IgD-negative memory B cell (primary cell): Measurements from ENCODE around the gene VPS35. TPM values are rescaled to one million over a fixed set of nuclear protein-coding genes. Genes with fewer than 3 reads are reported as not detected.
A peak's percentile ranks its signal among the peaks of the same experiment; 100 is the strongest.

ENCODE experiments used
- H3K27ac Mint-ChIP-seq, 3 donors: one replicate each; pipeline ENCODE4 v1.8.0; 2020 to 2022; ENCODE audit warnings: mild to moderate bottlenecking in 3 of 3, mixed read lengths in 3 of 3, moderate library complexity in 1 of 3
- H3K27me3 Mint-ChIP-seq: one replicate; pipeline ENCODE4 v1.8.0; 2021; ENCODE audit warnings: mixed read lengths
- H3K36me3 Mint-ChIP-seq: one replicate; pipeline ENCODE4 v1.8.0; 2020; ENCODE audit warnings: mild to moderate bottlenecking, mixed read lengths
- H3K4me1 Mint-ChIP-seq, 3 donors: one replicate each; pipeline ENCODE4 v1.8.0; 2020 to 2022; ENCODE audit warnings: mixed read lengths in 3 of 3, mild to moderate bottlenecking in 1 of 3
- H3K4me3 Mint-ChIP-seq, 4 donors: one replicate each; pipeline ENCODE4 v1.8.0; 2020 to 2022; ENCODE audit warnings: mild to moderate bottlenecking in 4 of 4, mixed read lengths in 4 of 4, moderate library complexity in 3 of 4
- H3K9me3 Mint-ChIP-seq, 3 donors: one replicate each; pipeline ENCODE4 v1.8.0; 2020 to 2021; ENCODE audit warnings: mixed read lengths in 3 of 3, mild to moderate bottlenecking in 1 of 3
- polyA plus RNA-seq: library from polyadenylated mRNA; unstranded; fragments of 300-500 nt; fragmentation: Illumina TruSeq; gene quantifications from one replicate; pipeline ENCODE4 v1.2.3, GENCODE V29; 2021

Gene VPS35
- polyA plus RNA-seq, 1 donor from 2014 or later = 81.9 TPM

DNA sequence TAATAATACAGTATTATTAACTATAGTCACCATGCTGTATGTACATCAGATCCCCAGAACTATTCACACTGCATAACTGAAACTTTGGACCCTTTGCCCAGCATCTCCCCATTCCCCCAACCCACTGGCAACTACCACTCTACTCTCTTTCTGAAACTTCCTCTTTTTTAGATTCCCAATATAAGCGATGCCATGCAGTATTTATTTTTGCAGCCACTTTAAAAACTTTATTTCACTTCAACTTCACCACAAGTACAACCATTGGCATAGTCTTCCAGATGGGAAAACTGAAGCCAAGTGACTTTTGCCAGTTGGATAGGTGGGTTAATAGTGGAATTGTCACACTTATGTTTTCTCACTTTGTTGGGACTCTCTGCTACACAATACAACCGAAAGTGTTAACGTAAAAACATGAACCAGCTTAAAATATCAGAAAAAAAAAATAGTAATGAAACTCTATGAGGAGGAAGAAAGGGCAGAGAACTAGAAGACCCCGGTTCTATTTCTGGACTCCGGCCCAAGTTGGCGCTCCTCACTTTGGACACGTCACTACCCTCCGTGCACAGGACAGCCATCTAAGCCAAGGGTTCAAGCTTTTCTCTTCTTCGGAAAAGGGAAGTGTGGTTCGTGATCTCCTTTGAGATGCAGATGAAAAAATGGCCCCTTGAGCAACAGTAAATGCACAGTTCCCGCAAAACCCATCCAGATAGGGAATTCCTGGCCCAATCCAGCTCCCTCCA, 68.5 kb downstream of the VPS35 start:
- Mint-ChIP-seq H3K9me3 (no peaks in the 10 kb centered on the region), H3K27ac (peak overlapping the region; percentile 41 to 90 (median 89)), H3K36me3 (no peaks in the 10 kb centered on the region), H3K4me3 (peak overlapping the region; percentile 91 to 98 (median 94)), H3K27me3 (no peaks in the 10 kb centered on the region), H3K4me1 (peaks cover 30 to 37% (median 31%) of the 10 kb centered on the region in 3 donors)

DNA sequence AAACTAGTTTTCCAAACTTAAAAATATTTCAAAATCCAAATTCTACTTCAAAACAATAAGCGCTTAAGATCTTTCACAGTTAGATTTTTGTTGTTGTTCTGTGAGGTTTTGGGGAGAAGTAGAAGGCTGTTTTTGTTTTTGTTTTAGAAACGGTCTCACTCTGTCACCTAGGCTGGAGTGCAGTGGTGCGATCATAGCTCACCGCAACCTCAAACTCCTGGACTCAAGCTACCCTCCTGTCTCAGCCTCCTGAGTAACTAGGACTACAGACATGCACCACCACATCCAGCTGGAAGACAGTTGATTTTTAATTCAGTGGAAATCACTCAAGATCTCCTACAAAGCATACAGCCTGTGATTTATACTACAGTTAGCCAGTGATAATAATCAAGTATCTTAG, 70.5 kb downstream of the VPS35 start:
- peak overlapping the region; percentile 19 to 76 (median 54) for H3K27ac Mint-ChIP-seq

DNA sequence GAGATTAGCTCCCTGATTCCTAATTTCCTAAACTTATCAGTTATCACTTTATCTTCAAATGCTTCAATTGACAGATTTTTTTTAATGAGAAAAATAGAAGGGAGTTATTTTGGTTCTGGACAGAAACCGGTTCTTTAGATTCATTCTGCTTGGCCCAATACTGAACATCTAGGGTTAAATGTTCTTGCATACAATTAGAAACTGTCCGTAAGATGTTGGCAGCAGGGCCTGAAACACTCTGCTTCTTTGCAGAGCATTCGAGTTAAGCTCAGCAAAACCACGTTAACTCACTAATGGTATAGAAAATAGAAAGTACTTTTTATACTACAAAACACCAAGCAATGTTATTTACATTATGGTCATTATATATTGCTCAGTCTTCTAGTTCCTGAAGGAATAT, 75.0 kb downstream of the VPS35 start:
- Mint-ChIP-seq H3K27me3 (no peaks in the 10 kb centered on the region), H3K4me3 (no peak overlapping the region), H3K4me1 (peaks cover 11 to 17% (median 13%) of the 10 kb centered on the region in 3 donors), H3K36me3 (no peaks in the 10 kb centered on the region), H3K9me3 (no peaks in the 10 kb centered on the region), H3K27ac (no peak overlapping the region)

More for the DNA sequence above, 70.5 kb downstream of the VPS35 start:
- Mint-ChIP-seq H3K4me1 (peaks cover 30 to 37% (median 31%) of the 10 kb centered on the region in 3 donors), H3K9me3 (no peaks in the 10 kb centered on the region), H3K4me3 (peak overlapping the region; percentile 17 to 87 (median 44)), H3K36me3 (no peaks in the 10 kb centered on the region), H3K27me3 (no peaks in the 10 kb centered on the region)

DNA sequence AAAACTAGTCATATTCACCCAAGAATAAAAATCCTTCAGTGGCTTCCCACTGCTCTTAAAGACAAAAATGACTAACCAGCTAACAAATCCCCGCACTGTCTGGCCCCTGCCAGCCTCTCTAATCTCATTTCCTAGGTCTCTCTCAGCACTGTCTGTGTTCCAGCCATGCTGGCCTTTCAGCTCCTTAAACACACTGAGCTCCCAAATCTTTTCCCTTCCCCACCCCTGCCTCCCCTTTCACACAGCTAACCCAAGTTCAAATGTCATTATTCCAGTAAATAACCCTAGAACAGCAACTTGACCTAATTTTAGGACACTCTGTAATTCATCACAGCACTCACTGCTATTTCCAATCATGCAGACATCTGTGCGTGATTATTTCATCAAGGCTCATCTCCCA, 75.6 kb downstream of the VPS35 start:
- peaks cover 5 to 10% (median 8%) of the 10 kb centered on the region in 3 donors for H3K4me1 Mint-ChIP-seq
- H3K9me3 Mint-ChIP-seq = no peaks in the 10 kb centered on the region
- H3K36me3 Mint-ChIP-seq = no peaks in the 10 kb centered on the region
- H3K27ac Mint-ChIP-seq = no peak overlapping the region
- no peak overlapping the region for H3K4me3 Mint-ChIP-seq
- no peaks in the 10 kb centered on the region for H3K27me3 Mint-ChIP-seq

DNA sequence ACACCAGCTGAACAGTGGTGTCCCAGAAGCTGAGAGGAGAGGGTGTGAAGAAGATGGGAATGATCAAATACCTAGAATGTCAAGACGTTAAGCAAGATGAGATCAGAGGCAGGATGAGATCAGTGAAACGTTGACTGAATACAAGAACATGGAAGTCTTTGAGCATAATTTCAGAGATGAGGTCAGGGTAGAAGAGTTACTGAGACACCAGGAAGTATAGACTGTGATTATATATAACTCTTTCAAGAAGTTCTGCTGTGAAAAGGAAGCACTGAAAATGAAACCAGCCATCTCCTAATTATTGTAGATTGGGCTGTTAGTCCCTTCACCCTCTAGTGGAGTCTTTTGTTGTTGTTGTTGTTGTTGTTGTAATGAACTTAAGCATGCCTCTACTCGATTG, 76.9 kb downstream of the VPS35 start:
- Mint-ChIP-seq H3K36me3 (no peaks in the 10 kb centered on the region), H3K27ac (no peak overlapping the region), H3K4me1 (peaks cover 5 to 8% (median 7%) of the 10 kb centered on the region in 3 donors), H3K4me3 (no peak overlapping the region), H3K27me3 (no peaks in the 10 kb centered on the region), H3K9me3 (no peaks in the 10 kb centered on the region)

DNA sequence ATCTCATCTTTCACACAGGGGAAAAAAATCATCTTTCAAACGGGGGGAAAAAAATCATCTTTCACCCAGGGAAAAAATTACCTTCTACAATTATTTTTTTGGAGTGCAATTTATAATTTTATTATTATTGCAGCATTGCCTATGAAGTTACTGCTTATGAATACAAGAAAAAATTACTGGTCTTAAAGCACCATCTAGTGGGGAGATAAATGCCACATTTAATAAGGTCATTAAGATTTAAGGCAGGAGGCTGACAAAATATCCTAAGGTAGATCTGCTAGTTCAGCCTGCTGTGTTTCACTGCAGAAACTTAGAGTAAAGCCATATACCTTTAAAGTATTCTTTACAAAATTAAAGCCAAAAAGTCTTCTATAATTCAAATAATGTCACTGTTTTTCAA, 81.4 kb downstream of the VPS35 start:
- Mint-ChIP-seq H3K27me3 (no peaks in the 10 kb centered on the region), H3K27ac (no peak overlapping the region), H3K4me3 (no peak overlapping the region), H3K9me3 (no peaks in the 10 kb centered on the region), H3K4me1 (peaks cover 0 to 5% (median 1%) of the 10 kb centered on the region in 3 donors), H3K36me3 (no peaks in the 10 kb centered on the region)

DNA sequence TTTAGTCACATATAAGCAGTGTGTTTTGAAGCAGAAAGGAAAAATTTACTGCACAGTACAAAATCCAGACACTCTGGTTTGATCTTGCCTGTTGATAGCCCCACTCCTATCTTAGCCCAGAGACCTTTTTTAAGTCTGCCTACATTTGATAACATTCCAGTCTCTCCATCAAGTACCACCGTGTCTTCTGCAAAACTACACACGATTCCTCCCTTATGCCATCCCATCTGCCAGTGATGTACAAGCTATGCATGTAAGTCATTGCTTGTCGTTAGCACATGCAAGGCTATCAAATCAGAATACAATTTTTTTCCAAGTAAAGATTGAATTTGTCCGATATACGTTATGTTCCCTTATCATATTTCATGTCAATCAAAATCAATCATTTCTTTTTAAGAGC, 82.7 kb downstream of the VPS35 start:
- H3K9me3 Mint-ChIP-seq = no peaks in the 10 kb centered on the region
- no peaks in the 10 kb centered on the region for H3K27me3 Mint-ChIP-seq
- no peaks in the 10 kb centered on the region for H3K36me3 Mint-ChIP-seq
- H3K4me3 Mint-ChIP-seq = no peak overlapping the region
- no peak overlapping the region for H3K27ac Mint-ChIP-seq
- peaks cover 0 to 5% (median 1%) of the 10 kb centered on the region in 3 donors for H3K4me1 Mint-ChIP-seq

Other genes with a start within 250 kb of the VPS35 start
- gene SHCBP1, start 67.8 kb downstream of the VPS35 start, polyA plus RNA-seq = 1.6 TPM
- 0.40 TPM for gene ORC6, start 481 bp upstream of the VPS35 start, polyA plus RNA-seq
- gene MYLK3, start 59.2 kb upstream of the VPS35 start, polyA plus RNA-seq = not detected
- gene C16orf87, start 142.0 kb upstream of the VPS35 start, polyA plus RNA-seq = 14.5 TPM
- gene GPT2, start 195.2 kb upstream of the VPS35 start, polyA plus RNA-seq = 5.0 TPM